ENCODE data around the gene OGFR.

Gene OGFR

DNA sequence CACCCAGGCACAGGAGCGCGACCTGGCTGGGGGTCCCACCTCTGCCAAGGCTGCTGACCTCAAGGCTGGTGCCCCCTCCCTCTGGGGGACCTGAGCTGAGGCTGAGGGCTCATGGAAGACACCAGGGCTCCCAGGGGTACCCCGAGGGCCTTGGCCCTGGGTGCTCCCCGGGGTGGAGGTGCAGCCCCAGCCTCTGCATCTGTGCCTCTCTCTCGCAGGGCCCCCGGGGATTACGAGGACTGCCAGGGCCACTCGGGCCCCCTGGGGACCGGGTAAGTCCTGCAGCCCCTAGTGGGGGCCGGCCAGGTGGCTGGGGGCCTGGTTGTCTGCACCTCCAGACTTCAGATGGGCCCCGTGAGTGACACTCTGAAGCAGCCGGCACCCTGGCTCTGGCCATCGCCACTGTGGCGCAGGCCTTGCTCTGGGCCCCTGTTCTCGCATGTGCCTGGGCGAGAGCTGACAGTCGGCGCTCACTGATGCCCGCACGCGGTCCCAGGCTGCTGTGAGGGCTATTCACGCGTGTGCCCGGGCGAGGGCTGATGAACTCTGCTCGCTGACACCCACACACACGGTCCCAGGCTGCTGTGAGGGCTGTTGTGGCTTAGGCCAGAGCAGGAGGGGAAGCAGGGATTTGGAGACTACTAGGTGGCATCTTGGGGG, 21.5 kb downstream of the OGFR start:
- no peak for DNase-seq
- Histone ChIP-seq H3K4me3 (ENCODE audit: low read depth, low read length) (no peak overlapping the region), H3K36me3 (replicated peaks) (no peaks in the 10 kb centered on the region), H3K27me3 (replicated peaks) (no peaks in the 10 kb centered on the region), H3K27ac (no peak overlapping the region)
- in situ Hi-C loops (cut with HindIII; ENCODE audit: low pct_ligation_motif_present, low sequenced_read_pairs): no loop called here
- TF ChIP-seq, protein P1, sequence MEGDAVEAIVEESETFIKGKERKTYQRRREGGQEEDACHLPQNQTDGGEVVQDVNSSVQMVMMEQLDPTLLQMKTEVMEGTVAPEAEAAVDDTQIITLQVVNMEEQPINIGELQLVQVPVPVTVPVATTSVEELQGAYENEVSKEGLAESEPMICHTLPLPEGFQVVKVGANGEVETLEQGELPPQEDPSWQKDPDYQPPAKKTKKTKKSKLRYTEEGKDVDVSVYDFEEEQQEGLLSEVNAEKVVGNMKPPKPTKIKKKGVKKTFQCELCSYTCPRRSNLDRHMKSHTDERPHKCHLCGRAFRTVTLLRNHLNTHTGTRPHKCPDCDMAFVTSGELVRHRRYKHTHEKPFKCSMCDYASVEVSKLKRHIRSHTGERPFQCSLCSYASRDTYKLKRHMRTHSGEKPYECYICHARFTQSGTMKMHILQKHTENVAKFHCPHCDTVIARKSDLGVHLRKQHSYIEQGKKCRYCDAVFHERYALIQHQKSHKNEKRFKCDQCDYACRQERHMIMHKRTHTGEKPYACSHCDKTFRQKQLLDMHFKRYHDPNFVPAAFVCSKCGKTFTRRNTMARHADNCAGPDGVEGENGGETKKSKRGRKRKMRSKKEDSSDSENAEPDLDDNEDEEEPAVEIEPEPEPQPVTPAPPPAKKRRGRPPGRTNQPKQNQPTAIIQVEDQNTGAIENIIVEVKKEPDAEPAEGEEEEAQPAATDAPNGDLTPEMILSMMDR (IDR thresholded peaks at IDR 0.05; ENCODE audit: low read depth, low read length, missing control alignments): no peak

GRCh38 chr20:62826646-62827310, 22.1 kb downstream of the OGFR start:
- Histone ChIP-seq H3K27me3 (replicated peaks) (no peaks in the 10 kb centered on the region), H3K27ac (no peak overlapping the region), H3K36me3 (replicated peaks) (no peaks in the 10 kb centered on the region), H3K4me3 (ENCODE audit: low read depth, low read length) (no peak overlapping the region)
- TF ChIP-seq, protein P1 (IDR thresholded peaks at IDR 0.05; ENCODE audit: low read depth, low read length, missing control alignments): no peak
- no peak for DNase-seq
- in situ Hi-C loops (cut with HindIII; ENCODE audit: low pct_ligation_motif_present, low sequenced_read_pairs): no loop called here

GRCh38 chr20:62827311-62828038, 22.8 kb downstream of the OGFR start:
- TF ChIP-seq, protein P1 (IDR thresholded peaks at IDR 0.05; ENCODE audit: low read depth, low read length, missing control alignments): no peak
- Histone ChIP-seq H3K4me3 (ENCODE audit: low read depth, low read length) (no peak overlapping the region), H3K36me3 (replicated peaks) (no peaks in the 10 kb centered on the region), H3K27me3 (replicated peaks) (no peaks in the 10 kb centered on the region), H3K27ac (no peak overlapping the region)
- in situ Hi-C loops (cut with HindIII; ENCODE audit: low pct_ligation_motif_present, low sequenced_read_pairs): no loop called here
- DNase-seq: no peak

DNA sequence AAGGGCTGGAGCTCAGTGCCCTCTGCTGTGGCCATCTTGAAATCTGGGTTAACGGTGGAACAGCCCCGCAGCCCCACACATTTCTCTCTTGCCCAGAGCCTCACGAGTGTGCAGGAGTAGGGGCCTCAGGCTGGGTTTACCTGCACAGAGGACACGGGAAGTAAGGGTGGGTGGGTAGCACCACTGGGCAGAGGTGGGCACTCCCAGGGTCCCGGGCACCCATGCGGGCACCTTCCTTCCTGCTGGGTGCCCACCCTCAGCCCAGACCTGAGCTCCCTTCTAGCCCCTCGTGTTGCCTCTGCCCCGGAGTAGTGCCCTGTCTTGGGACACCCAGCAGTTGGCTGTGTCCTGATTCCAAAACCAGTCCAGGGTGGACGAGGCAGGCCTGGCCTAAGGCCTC, 23.4 kb downstream of the OGFR start:
- DNase-seq: no peak
- Histone ChIP-seq H3K27ac (no peak overlapping the region), H3K4me3 (ENCODE audit: low read depth, low read length) (no peak overlapping the region), H3K36me3 (replicated peaks) (no peaks in the 10 kb centered on the region), H3K27me3 (replicated peaks) (no peaks in the 10 kb centered on the region)
- in situ Hi-C loops (cut with HindIII; ENCODE audit: low pct_ligation_motif_present, low sequenced_read_pairs): no loop called here
- TF ChIP-seq, protein P1 (IDR thresholded peaks at IDR 0.05; ENCODE audit: low read depth, low read length, missing control alignments): no peak

DNA sequence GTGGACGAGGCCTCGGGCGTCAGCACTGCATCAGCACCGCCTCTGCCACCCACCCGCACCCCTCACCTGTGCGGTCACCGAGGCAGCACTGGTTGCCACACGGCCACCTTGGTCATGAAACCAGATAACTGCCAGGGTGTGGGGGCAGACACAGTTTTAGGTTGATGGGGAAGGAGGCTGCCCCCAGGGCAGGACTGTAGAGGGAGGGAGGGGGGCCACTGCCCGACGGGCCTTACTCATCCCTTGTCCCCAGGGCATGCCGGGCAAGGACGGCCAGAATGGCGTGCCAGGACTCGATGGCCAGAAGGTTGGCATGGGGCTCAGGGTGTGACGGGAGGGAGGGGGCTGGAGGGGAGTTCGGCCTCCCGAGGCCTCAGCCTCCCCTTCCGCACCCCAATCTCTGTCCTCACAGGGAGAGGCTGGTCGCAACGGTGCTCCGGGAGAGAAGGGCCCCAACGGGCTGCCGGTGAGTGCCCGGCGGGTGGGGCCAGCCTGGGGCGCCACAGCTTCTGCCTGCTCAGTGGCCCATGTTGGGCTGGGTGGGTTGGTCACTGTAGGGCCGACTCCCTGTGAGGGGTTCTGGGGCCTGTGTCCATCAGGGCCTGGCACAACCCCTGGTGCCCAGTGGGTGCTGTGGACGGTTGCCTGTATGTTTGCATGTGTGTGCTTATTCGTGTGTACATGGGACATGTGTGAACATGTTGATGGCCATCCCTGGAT, 24.0 kb downstream of the OGFR start:
- no peak for DNase-seq
- Histone ChIP-seq H3K4me3 (ENCODE audit: low read depth, low read length) (no peak overlapping the region), H3K27me3 (replicated peaks) (no peaks in the 10 kb centered on the region), H3K36me3 (replicated peaks) (no peaks in the 10 kb centered on the region), H3K27ac (no peak overlapping the region)
- in situ Hi-C loops (cut with HindIII; ENCODE audit: low pct_ligation_motif_present, low sequenced_read_pairs): no loop called here
- TF ChIP-seq, protein P1 (IDR thresholded peaks at IDR 0.05; ENCODE audit: low read depth, low read length, missing control alignments): no peak
